Uterus (tissue), 4 donors: ENCODE data around the gene ILF2. TPM values are rescaled to one million over a fixed set of nuclear protein-coding genes. Genes with fewer than 3 reads are reported as not detected.
A peak's percentile ranks its signal among the peaks of the same experiment; 100 is the strongest.

Experiments used
- DNase-seq, 2 donors: peaks; one replicate each; pipeline ENCODE4 v3.0.0-alpha.2; 2019 to 2020
- H3K27ac ChIP-seq, 2 donors: fragments of 200-600 bp; sonication (generic); 1 replicate in 1 of 2; 2 replicates in 1 of 2; pipeline ENCODE4 v1.5.1; 2016 to 2018
- H3K27me3 ChIP-seq, 2 donors: fragments of 200-600 bp; sonication (generic); one replicate each; pipeline ENCODE4 v1.5.1; 2018 to 2019; ENCODE audit warnings: control low read depth in 1 of 2
- H3K36me3 ChIP-seq, 2 donors: fragments of 200-600 bp; sonication (generic); one replicate each; pipeline ENCODE4 v1.5.1; 2019; ENCODE audit warnings: control low read depth in 1 of 2
- H3K4me1 ChIP-seq, 2 donors: fragments of 200-600 bp; sonication (generic); one replicate each; pipeline ENCODE4 v1.5.1; 2018 to 2019; ENCODE audit warnings: control low read depth in 1 of 2
- H3K4me3 ChIP-seq, 2 donors: fragments of 200-600 bp; sonication (generic); 1 replicate in 1 of 2; 2 replicates in 1 of 2; pipeline ENCODE4 v1.5.1; 2018 to 2019; ENCODE audit warnings: mild to moderate bottlenecking in 1 of 2
- H3K9me3 ChIP-seq, 2 donors: fragments of 200-600 bp; sonication (generic); one replicate each; pipeline ENCODE4 v1.5.1; 2019; ENCODE audit warnings: control low read depth in 1 of 2
- POLR2A ChIP-seq, 2 donors: fragments of 450-650 bp; IDR thresholded peaks; one replicate each; pipeline ENCODE4 v1.6.1; 2016; ENCODE audit warnings: antibody characterized with exemption in 2 of 2, mild to moderate bottlenecking in 1 of 2, moderate library complexity in 1 of 2
- intact Hi-C: fragments of 100-400 bp; cut with DNase I; formaldehyde crosslinking; loops from one replicate; pipeline ENCODE4 v1.15.1; 2023; ENCODE audit warnings: low total_unique reads
- total RNA-seq, 4 donors: library from RNA; depleted of rRNA in 3 of 4; stranded (reverse); fragments of >200 nt in 3 of 4; gene quantifications; one replicate each; pipeline versions ENCODE4 v1.1.0 to v1.2.4, GENCODE V29; 2014 to 2023
- TF ChIP-seq, protein P1 (sequence below), 4 experiments: fragments of 200-600 bp in 2 of 4; fragments of 450-650 bp in 2 of 4; sonication (generic) in 2 of 4; IDR thresholded peaks; one replicate each; pipeline ENCODE4 v1.5.1; 2016 to 2019; ENCODE audit warnings: antibody characterized with exemption in 4 of 4, mild to moderate bottlenecking in 2 of 4, moderate library complexity in 1 of 4
- donor health status: DM: yes; HTN: yes; CAD: no.

The ILF2 gene
- total RNA-seq, 4 donors from 2014 or later, result 82.7 to 252 (median 111) TPM

DNA sequence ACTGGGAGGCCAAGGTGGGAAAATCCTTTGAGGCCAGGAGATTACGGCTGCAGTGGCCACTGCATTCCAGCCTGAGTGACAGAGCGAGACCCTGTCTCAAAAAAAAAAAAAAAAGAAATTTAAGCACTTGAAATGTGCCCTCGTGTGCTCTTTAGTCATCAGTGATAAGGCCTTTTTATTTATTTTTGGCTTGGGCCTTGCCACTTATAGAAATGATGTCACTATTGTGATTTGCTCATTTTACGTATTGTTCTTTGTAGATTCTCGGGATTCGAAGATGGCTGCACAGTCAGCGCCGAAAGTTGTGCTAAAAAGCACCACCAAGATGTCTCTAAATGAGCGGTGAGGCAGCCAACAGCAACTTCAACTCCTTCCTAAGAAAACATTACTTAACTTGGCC is 34.5 kb downstream of the ILF2 start:
- H3K36me3 ChIP-seq, result peaks cover 0 to 2% of the 10 kb centered on the region in 2 donors
- no peak overlapping the region for H3K4me3 ChIP-seq
- no peak for TF ChIP-seq POLR2A (IDR thresholded peaks at IDR 0.05)
- TF ChIP-seq, protein P1, sequence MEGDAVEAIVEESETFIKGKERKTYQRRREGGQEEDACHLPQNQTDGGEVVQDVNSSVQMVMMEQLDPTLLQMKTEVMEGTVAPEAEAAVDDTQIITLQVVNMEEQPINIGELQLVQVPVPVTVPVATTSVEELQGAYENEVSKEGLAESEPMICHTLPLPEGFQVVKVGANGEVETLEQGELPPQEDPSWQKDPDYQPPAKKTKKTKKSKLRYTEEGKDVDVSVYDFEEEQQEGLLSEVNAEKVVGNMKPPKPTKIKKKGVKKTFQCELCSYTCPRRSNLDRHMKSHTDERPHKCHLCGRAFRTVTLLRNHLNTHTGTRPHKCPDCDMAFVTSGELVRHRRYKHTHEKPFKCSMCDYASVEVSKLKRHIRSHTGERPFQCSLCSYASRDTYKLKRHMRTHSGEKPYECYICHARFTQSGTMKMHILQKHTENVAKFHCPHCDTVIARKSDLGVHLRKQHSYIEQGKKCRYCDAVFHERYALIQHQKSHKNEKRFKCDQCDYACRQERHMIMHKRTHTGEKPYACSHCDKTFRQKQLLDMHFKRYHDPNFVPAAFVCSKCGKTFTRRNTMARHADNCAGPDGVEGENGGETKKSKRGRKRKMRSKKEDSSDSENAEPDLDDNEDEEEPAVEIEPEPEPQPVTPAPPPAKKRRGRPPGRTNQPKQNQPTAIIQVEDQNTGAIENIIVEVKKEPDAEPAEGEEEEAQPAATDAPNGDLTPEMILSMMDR (IDR thresholded peaks at IDR 0.05), result no peak
- no peak for DNase-seq
- peaks cover 0 to 3% of the 10 kb centered on the region in 2 donors for H3K4me1 ChIP-seq
- peak overlapping the region in 1 of 2 donors; percentile 100 for H3K27ac ChIP-seq
- H3K9me3 ChIP-seq, result no peaks in the 10 kb centered on the region
- intact Hi-C loops, result no loop called here
- no peaks in the 10 kb centered on the region for H3K27me3 ChIP-seq

DNA sequence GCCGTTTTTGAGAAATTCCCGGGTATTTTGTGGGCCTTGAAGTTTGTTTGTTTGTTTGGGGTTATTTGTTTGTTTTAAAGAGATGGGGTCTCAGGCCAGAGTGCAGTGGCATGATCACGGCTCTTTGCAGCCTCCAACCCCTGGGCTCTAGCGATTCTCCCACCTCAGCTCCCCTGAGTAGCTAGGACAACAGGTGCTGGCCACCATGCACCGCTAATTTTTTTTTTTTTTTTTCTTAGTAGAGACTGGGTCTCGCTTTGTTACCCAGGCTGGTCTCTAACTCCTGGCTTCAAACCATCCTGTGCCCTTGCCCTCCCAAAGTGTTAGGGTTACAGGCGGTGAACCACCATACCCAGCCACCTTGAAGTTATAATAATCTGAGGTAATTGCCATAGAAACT is 34.9 kb downstream of the ILF2 start:
- peaks cover 0 to 3% of the 10 kb centered on the region in 2 donors for H3K4me1 ChIP-seq
- no peaks in the 10 kb centered on the region for H3K36me3 ChIP-seq
- no peak for DNase-seq
- H3K27ac ChIP-seq, result peak overlapping the region in 1 of 2 donors; percentile 100
- H3K9me3 ChIP-seq, result no peaks in the 10 kb centered on the region
- no peak for TF ChIP-seq POLR2A (IDR thresholded peaks at IDR 0.05)
- TF ChIP-seq, protein P1 (IDR thresholded peaks at IDR 0.05), result no peak
- H3K4me3 ChIP-seq, result peak overlapping the region in 1 of 2 donors; percentile 88
- H3K27me3 ChIP-seq, result no peaks in the 10 kb centered on the region
- intact Hi-C loops, result no loop called here

DNA sequence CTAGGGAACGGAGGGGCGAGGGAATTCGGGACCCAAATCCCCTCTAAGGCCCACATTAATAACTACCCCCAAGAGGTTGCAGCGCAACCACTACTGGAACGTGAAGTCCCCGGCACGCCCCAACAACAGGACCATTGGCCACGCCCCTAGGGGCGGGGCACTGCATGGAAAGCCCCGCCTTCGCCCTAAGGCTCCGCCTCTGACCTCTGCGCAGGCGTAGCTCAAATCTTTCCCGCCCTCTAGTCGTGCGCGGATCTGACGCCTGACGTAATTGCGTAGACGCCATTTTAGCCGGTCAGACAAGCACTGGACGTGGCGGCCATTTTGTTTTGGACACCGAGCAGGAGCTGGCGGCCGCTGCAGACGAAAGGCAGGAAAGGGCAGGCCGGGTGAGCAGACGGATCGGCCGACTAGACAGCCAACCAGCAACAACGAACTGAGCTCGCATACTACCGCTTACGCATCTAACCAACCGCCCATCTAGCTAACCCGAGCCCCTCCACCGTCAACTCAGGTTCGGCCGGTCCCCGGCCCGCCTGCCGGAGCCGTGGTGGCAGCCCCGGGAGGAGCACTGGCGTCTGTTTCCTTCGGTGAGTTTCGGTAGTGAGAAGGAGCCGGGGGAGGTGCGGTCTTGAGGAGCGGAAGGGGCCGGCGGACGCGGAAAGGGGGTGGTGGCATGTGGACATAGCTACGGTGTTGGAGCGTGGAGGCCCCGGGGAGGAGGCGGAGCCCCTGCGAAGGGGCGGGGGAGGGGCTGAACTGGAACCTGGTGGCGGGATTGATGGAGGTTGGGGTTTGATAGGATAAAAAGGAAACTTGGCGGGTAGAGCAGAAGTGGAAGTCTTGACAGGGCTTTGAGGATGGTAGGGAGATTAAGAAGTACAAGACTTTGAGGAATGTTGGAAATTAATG is 36.8 kb downstream of the ILF2 start, which contains the start of gene CHTOP:
TSS of gene CHTOP (plus strand) at position 313 of the 912 bp plus-strand sequence. CDS start 2,523 bp downstream, outside the sequence.
- Histone ChIP-seq H3K4me1 (peaks cover 0 to 3% of the 10 kb centered on the region in 2 donors), H3K36me3 (no peaks in the 10 kb centered on the region), H3K9me3 (no peaks in the 10 kb centered on the region), H3K27ac (peak within 1 kb of the TSS; percentile 99 to 100), H3K4me3 (peak within 1 kb of the TSS; percentile 88 to 100), H3K27me3 (no peaks in the 10 kb centered on the region)
- TF ChIP-seq, protein P1 (IDR thresholded peaks at IDR 0.05), result peak in 1 of 4 experiments; percentile 5
- TF ChIP-seq POLR2A (IDR thresholded peaks at IDR 0.05), result peak; percentile 84 to 99
- peak; percentile 99 for DNase-seq
- intact Hi-C loops, result no loop called here

DNA sequence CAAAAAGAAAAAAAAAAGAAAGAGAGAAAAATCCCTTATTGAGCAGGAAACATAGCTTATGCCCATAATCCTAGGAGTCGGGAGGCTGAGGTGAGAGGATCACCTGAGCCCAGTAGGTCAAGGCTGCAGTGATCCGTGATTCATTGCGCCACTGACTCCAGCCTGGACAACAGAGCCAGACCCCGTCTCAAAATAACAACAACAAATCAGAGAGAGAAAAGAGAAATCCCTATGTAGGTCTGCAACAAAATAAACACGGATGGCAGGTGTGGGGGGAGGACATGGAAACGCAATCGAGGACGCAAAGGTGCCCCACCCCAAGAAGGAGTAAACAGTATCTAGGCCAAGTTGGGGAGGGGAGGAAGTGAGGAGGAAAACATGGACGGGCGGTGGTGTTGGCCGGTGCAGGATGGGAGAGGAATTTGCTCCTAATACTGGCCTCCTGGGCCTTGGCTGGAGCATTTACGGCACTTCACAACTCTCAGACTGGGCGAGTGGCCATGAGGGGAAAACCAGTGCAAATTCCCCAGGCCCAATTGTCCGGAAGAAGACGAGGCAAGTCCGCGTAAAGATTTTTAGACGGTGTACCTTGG is 37.5 kb downstream of the ILF2 start:
- peak overlapping the region; percentile 88 to 100 for H3K4me3 ChIP-seq
- H3K27me3 ChIP-seq, result no peaks in the 10 kb centered on the region
- H3K9me3 ChIP-seq, result no peaks in the 10 kb centered on the region
- H3K4me1 ChIP-seq, result peaks cover 0 to 3% of the 10 kb centered on the region in 2 donors
- DNase-seq, result no peak
- intact Hi-C loops, result no loop called here
- H3K36me3 ChIP-seq, result no peaks in the 10 kb centered on the region
- peak overlapping the region; percentile 99 to 100 for H3K27ac ChIP-seq
- no peak for TF ChIP-seq POLR2A (IDR thresholded peaks at IDR 0.05)
- TF ChIP-seq, protein P1 (IDR thresholded peaks at IDR 0.05), result no peak
